ENCODE results near the gene PIK3R3. TPM values are rescaled to one million over a fixed set of nuclear protein-coding genes. Genes with fewer than 3 reads are reported as not detected.
"Not testable (repeated sequence)": the region's sequence is repeated elsewhere in the genome, so short reads cannot be mapped to it uniquely, and the experiment has no call there.

Gene PIK3R3
- total and polyA plus RNA-seq, 2 experiments from 2014 or later, result 8.4 to 16.8 TPM

DNA sequence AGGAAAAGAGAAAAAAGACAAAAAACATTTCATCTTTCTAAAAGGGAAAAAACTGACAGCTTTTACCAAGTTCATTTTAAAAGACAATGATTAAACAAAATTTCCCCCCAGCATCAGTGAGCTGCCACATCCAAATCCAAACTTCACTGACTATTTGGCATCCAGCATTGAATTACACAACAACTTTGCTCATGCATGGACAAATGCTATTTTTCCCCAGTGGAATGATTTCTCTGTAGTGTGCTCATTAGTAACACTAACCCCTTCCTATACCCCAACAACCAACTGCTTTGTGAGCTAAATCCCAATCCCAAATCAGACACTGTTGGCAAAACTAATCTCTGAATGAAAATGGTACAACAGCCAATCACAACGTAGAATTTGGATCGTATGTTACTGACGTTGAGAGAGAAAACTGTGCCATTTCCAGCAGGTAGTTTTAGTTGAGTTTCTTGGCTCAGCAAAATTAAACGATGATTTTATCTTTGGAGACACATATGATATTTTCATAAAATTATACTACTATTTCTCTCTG, 37.9 kb downstream of the PIK3R3 start:
- H3K79me2 ChIP-seq, result peaks cover 91% of the 10 kb centered on the region

DNA sequence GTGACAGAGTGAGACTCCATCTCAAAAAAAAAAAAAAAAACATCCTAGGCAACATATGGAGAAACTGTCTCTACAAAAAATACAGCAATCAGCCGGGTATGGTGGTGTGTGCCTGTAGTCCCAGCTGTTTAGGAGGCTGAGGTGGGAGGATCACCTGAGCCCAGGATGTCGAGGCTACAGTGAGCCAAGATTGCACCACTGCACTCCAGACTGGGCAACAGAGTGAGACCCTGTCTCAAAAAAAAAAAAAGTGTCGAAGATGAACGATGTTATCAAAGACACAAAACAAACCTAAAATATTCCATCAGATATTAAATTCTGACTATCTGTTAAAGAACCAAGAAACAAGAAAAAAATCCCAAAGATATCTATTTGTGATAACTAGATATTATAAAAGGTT, 38.6 kb downstream of the PIK3R3 start:
- H3K27ac ChIP-seq; H3K4me3 ChIP-seq; H4K20me1 ChIP-seq (ENCODE audit: insufficient read depth, poor library complexity, severe bottlenecking); H3K9me3 ChIP-seq (ENCODE audit: low read depth); H2AFZ ChIP-seq; H3K4me1 ChIP-seq (ENCODE audit: insufficient read depth); H3K36me3 ChIP-seq (replicated peaks; ENCODE audit: insufficient read depth, low read depth); H3K9me2 ChIP-seq (replicated peaks; ENCODE audit: insufficient read depth); H3K4me2 ChIP-seq; DNase-seq (ENCODE audit: low spot score); H3K27me3 ChIP-seq: not testable (repeated sequence)
- peaks cover 91% of the 10 kb centered on the region for H3K79me2 ChIP-seq
- 97% methylated on average over 4 of the region's 4 CpGs for WGBS (ENCODE audit: low lambda C conversion rate, missing lambda C conversion rate)

More for the DNA sequence above, 37.9 kb downstream of the PIK3R3 start:
- TF ChIP-seq EZH2phosphoT487 (IDR thresholded peaks at IDR 0.05; ENCODE audit: low read depth, severe bottlenecking, unreplicated experiment) (no peak), EZH2 (IDR thresholded peaks at IDR 0.05; ENCODE audit: borderline replicate concordance) (no peak)
- TF ChIP-seq, protein P1, sequence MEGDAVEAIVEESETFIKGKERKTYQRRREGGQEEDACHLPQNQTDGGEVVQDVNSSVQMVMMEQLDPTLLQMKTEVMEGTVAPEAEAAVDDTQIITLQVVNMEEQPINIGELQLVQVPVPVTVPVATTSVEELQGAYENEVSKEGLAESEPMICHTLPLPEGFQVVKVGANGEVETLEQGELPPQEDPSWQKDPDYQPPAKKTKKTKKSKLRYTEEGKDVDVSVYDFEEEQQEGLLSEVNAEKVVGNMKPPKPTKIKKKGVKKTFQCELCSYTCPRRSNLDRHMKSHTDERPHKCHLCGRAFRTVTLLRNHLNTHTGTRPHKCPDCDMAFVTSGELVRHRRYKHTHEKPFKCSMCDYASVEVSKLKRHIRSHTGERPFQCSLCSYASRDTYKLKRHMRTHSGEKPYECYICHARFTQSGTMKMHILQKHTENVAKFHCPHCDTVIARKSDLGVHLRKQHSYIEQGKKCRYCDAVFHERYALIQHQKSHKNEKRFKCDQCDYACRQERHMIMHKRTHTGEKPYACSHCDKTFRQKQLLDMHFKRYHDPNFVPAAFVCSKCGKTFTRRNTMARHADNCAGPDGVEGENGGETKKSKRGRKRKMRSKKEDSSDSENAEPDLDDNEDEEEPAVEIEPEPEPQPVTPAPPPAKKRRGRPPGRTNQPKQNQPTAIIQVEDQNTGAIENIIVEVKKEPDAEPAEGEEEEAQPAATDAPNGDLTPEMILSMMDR (IDR thresholded peaks at IDR 0.05; ENCODE audit: poor library complexity), result no peak
- Histone ChIP-seq H3K4me2 (no peak overlapping the region), H3K9me3 (ENCODE audit: low read depth) (no peaks in the 10 kb centered on the region), H3K27ac (no peak overlapping the region), H3K27me3 (no peaks in the 10 kb centered on the region), H2AFZ (no peak overlapping the region), H3K9me2 (replicated peaks; ENCODE audit: insufficient read depth) (no peaks in the 10 kb centered on the region), H4K20me1 (ENCODE audit: insufficient read depth, poor library complexity, severe bottlenecking) (no peaks in the 10 kb centered on the region), H3K36me3 (replicated peaks; ENCODE audit: insufficient read depth, low read depth) (no peaks in the 10 kb centered on the region), H3K4me1 (ENCODE audit: insufficient read depth) (no peaks in the 10 kb centered on the region), H3K4me3 (no peak overlapping the region)
- WGBS (ENCODE audit: low lambda C conversion rate, missing lambda C conversion rate), result 97% methylated on average over 4 of the region's 4 CpGs
- DNase-seq (ENCODE audit: low spot score), result no peak

DNA sequence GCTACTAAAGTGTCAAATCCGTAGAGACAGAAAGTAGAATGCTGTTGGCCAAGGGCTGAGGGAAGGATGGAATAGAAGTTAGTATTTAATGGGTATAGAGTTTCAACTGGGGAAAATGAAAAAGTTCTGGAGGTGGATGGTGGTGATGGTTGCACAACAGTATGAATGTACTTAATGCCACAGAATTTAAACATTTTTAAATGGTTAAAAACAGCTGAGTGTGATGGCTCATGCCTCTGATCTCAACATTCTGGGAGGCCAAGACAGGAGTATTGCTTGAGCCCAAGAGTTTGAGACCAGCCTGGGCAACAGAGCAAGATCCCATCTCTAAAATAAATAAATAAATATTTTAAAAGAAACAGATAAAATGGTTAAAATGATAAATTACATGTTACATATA, 44.5 kb downstream of the PIK3R3 start:
- H4K20me1 ChIP-seq (ENCODE audit: insufficient read depth, poor library complexity, severe bottlenecking), result no peaks in the 10 kb centered on the region
- no peak overlapping the region for H2AFZ ChIP-seq
- no peak for DNase-seq (ENCODE audit: low spot score)
- no peak overlapping the region for H3K27ac ChIP-seq
- H3K79me2 ChIP-seq, result peaks cover 95% of the 10 kb centered on the region
- TF ChIP-seq EZH2phosphoT487 (IDR thresholded peaks at IDR 0.05; ENCODE audit: low read depth, severe bottlenecking, unreplicated experiment), result no peak
- TF ChIP-seq, protein P1 (IDR thresholded peaks at IDR 0.05; ENCODE audit: poor library complexity), result no peak
- TF ChIP-seq EZH2 (IDR thresholded peaks at IDR 0.05; ENCODE audit: borderline replicate concordance), result no peak
- no peaks in the 10 kb centered on the region for H3K9me3 ChIP-seq (ENCODE audit: low read depth)
- H3K4me2 ChIP-seq, result no peak overlapping the region
- no peaks in the 10 kb centered on the region for H3K36me3 ChIP-seq (replicated peaks; ENCODE audit: insufficient read depth, low read depth)
- H3K4me3 ChIP-seq, result no peak overlapping the region
- no peaks in the 10 kb centered on the region for H3K27me3 ChIP-seq
- WGBS (ENCODE audit: low lambda C conversion rate, missing lambda C conversion rate), result 92% methylated on average over 1 of the region's 1 CpG
- H3K9me2 ChIP-seq (replicated peaks; ENCODE audit: insufficient read depth), result no peaks in the 10 kb centered on the region
- H3K4me1 ChIP-seq (ENCODE audit: insufficient read depth), result no peaks in the 10 kb centered on the region

DNA sequence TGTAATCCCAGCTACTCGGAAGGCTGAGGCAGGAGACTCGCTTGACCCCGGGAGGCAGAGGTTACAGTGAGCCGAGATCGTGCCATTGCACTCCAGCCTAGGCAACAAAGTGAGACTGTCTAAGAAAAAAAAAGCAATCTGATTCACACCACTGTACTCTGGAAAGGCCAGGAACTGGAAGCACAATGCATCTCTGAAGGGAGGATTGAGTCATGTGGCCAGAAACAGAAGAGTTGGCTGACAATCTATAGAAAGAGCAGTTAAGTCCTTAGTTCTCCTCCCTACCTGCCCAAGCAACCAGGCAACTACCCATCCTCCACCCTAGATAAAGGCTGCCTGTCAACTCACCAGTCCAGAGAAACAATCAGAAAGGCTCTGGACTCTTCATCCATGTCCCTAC, 45.9 kb downstream of the PIK3R3 start:
- H3K9me3 ChIP-seq (ENCODE audit: low read depth), result no peaks in the 10 kb centered on the region
- H3K4me3 ChIP-seq, result no peak overlapping the region
- no peaks in the 10 kb centered on the region for H3K27me3 ChIP-seq
- H3K79me2 ChIP-seq, result peaks cover 93% of the 10 kb centered on the region
- no peaks in the 10 kb centered on the region for H3K36me3 ChIP-seq (replicated peaks; ENCODE audit: insufficient read depth, low read depth)
- no peaks in the 10 kb centered on the region for H4K20me1 ChIP-seq (ENCODE audit: insufficient read depth, poor library complexity, severe bottlenecking)
- no peaks in the 10 kb centered on the region for H3K4me1 ChIP-seq (ENCODE audit: insufficient read depth)
- TF ChIP-seq EZH2phosphoT487 (IDR thresholded peaks at IDR 0.05; ENCODE audit: low read depth, severe bottlenecking, unreplicated experiment) (no peak), EZH2 (IDR thresholded peaks at IDR 0.05; ENCODE audit: borderline replicate concordance) (no peak)
- TF ChIP-seq, protein P1 (IDR thresholded peaks at IDR 0.05; ENCODE audit: poor library complexity), result no peak
- WGBS (ENCODE audit: low lambda C conversion rate, missing lambda C conversion rate), result 97% methylated on average over 5 of the region's 5 CpGs
- no peak overlapping the region for H3K4me2 ChIP-seq
- no peak overlapping the region for H2AFZ ChIP-seq
- H3K27ac ChIP-seq, result no peak overlapping the region
- no peak for DNase-seq (ENCODE audit: low spot score)
- H3K9me2 ChIP-seq (replicated peaks; ENCODE audit: insufficient read depth), result no peaks in the 10 kb centered on the region

All from hepatocyte (in vitro differentiated cells).